GM23338 (cell line): ENCODE results near the gene R3HDM2. TPM values are rescaled to one million over a fixed set of nuclear protein-coding genes. Genes with fewer than 3 reads are reported as not detected.
"Not testable (repeated sequence)": the region's sequence is repeated elsewhere in the genome, so short reads cannot be mapped to it uniquely, and the experiment has no call there.

Experiments used
- ATAC-seq: fragments of 200-7000 bp; cut with Tn5 transposase; 3 replicates; pipeline ENCODE4 v1.9.1; 2020
- DNase-seq: peaks from one replicate; pipeline ENCODE4 v3.0.0-alpha.2; 2015; ENCODE audit warnings: low spot score
- H2AFZ ChIP-seq: fragments of 200-600 bp; sonication (generic); 2 replicates; pipeline ENCODE4 v1.8.0; 2016; ENCODE audit warnings: antibody characterized with exemption, mild to moderate bottlenecking, moderate library complexity
- H3F3A ChIP-seq: fragments of 200-600 bp; sonication (generic); replicated peaks from 2 replicates; pipeline ENCODE4 v1.8.0; 2017; ENCODE audit warnings: antibody characterized with exemption, mixed run types, low read depth
- H3K27ac ChIP-seq: fragments of 200-600 bp; sonication (generic); 2 replicates; pipeline ENCODE4 v1.6.1; 2016; ENCODE audit warnings: low read depth
- H3K27me3 ChIP-seq: fragments of 200-600 bp; sonication (generic); 2 replicates; pipeline ENCODE4 v1.8.0; 2016; ENCODE audit warnings: mild to moderate bottlenecking, mixed run types, moderate library complexity; ENCODE audit not compliant: insufficient read depth
- H3K36me3 ChIP-seq: fragments of 200-600 bp; sonication (generic); 2 replicates; pipeline ENCODE4 v1.8.0; 2016; ENCODE audit warnings: mild to moderate bottlenecking; ENCODE audit not compliant: insufficient read depth
- H3K4me1 ChIP-seq: fragments of 200-600 bp; sonication (generic); 2 replicates; pipeline ENCODE4 v1.8.0; 2016; ENCODE audit warnings: mild to moderate bottlenecking, moderate library complexity; ENCODE audit not compliant: insufficient read depth
- H3K4me2 ChIP-seq: fragments of 200-600 bp; sonication (generic); 2 replicates; pipeline ENCODE4 v1.7.1; 2017; ENCODE audit warnings: mixed run types
- H3K4me3 ChIP-seq: fragments of 200-600 bp; sonication (generic); 2 replicates; pipeline ENCODE4 v1.6.1; 2016; ENCODE audit warnings: mixed run types
- H3K79me2 ChIP-seq: fragments of 200-600 bp; sonication (generic); replicated peaks from 2 replicates; pipeline ENCODE4 v1.8.0; 2017; ENCODE audit warnings: mild to moderate bottlenecking; ENCODE audit not compliant: insufficient read depth
- H3K9me2 ChIP-seq: fragments of 200-600 bp; sonication (generic); 2 replicates; pipeline ENCODE4 v1.8.0; 2017; ENCODE audit not compliant: insufficient read depth
- H4K20me1 ChIP-seq: fragments of 200-600 bp; sonication (generic); replicated peaks from 2 replicates; pipeline ENCODE4 v1.8.0; 2017; ENCODE audit warnings: mild to moderate bottlenecking; ENCODE audit not compliant: insufficient read depth
- H3K27ac Mint-ChIP-seq: 2 replicates; pipeline ENCODE4 v1.8.0; 2020; ENCODE audit warnings: inconsistent platforms, mild to moderate bottlenecking, moderate library complexity, mixed read lengths
- H3K27me3 Mint-ChIP-seq: 3 replicates; pipeline ENCODE4 v1.8.0; 2022; ENCODE audit warnings: low read depth, mild to moderate bottlenecking, moderate library complexity, mixed read lengths, inconsistent platforms; ENCODE audit not compliant: insufficient read depth, poor library complexity
- H3K36me3 Mint-ChIP-seq: 3 replicates; pipeline ENCODE4 v1.8.0; 2021; ENCODE audit warnings: low read depth, mild to moderate bottlenecking, inconsistent platforms, moderate library complexity, mixed read lengths
- H3K4me1 Mint-ChIP-seq: 3 replicates; pipeline ENCODE4 v1.8.0; 2020; ENCODE audit warnings: mild to moderate bottlenecking, inconsistent platforms, mixed read lengths
- H3K4me3 Mint-ChIP-seq: 3 replicates; pipeline ENCODE4 v1.8.0; 2021; ENCODE audit warnings: moderate library complexity, mild to moderate bottlenecking, inconsistent platforms, mixed read lengths
- H3K9me3 Mint-ChIP-seq: 3 replicates; pipeline ENCODE4 v1.8.0; 2020; ENCODE audit warnings: moderate library complexity, mild to moderate bottlenecking, inconsistent platforms, mixed read lengths
- CREB1 ChIP-seq: fragments of 250-450 bp; sonication (Bioruptor Pico); IDR thresholded peaks from 2 replicates; pipeline ENCODE4 v1.5.0; 2020; ENCODE audit warnings: low read depth, mild to moderate bottlenecking, moderate library complexity
- ETS1 ChIP-seq: IDR thresholded peaks from 2 replicates; pipeline ENCODE4 v1.6.1; 2016; ENCODE audit warnings: antibody characterized with exemption
- EZH2 ChIP-seq: fragments of 200-600 bp; sonication (generic); IDR thresholded peaks from one replicate; pipeline ENCODE4 v1.8.0; 2017; ENCODE audit warnings: antibody characterized with exemption, mild to moderate bottlenecking, low read depth; ENCODE audit not compliant: unreplicated experiment
- EZH2phosphoT487 ChIP-seq: fragments of 200-600 bp; sonication (generic); IDR thresholded peaks from one replicate; pipeline ENCODE4 v1.8.1; 2018; ENCODE audit warnings: antibody characterized with exemption; ENCODE audit not compliant: unreplicated experiment
- JUNB ChIP-seq: IDR thresholded peaks from one replicate; pipeline ENCODE4 v1.6.1; 2016; ENCODE audit warnings: antibody characterized with exemption; ENCODE audit not compliant: unreplicated experiment
- NANOG ChIP-seq: IDR thresholded peaks from 2 replicates; pipeline ENCODE4 v1.6.1; 2016; ENCODE audit warnings: antibody characterized with exemption, borderline replicate concordance
- STAT1 ChIP-seq: IDR thresholded peaks from one replicate; pipeline ENCODE4 v1.6.1; 2016; ENCODE audit warnings: antibody characterized with exemption; ENCODE audit not compliant: unreplicated experiment
- ZNF114 ChIP-seq: fragments of 250-450 bp; sonication (Bioruptor Pico); IDR thresholded peaks from 2 replicates; pipeline ENCODE4 v1.5.0; 2020; ENCODE audit warnings: mild to moderate bottlenecking, moderate library complexity
- ZNF331 ChIP-seq: fragments of 250-450 bp; sonication (Bioruptor Pico); IDR thresholded peaks from 2 replicates; pipeline ENCODE4 v1.5.0; 2020; ENCODE audit warnings: low read depth, mild to moderate bottlenecking, moderate library complexity
- polyA plus RNA-seq: library from polyadenylated mRNA; unstranded; fragments of >200 nt; fragmentation: Nextera tagmentation; extraction: Ambion mirVana; gene quantifications from 2 replicates; pipeline ENCODE4 v1.2.1, GENCODE V29; 2016
- total RNA-seq: library from RNA; depleted of rRNA; stranded (reverse); fragments of >200 nt; shearing (Covaris generic); gene quantifications from 2 replicates; pipeline ENCODE4 v1.2.3, GENCODE V29; 2014
- TF ChIP-seq, protein P1 (sequence below): IDR thresholded peaks from one replicate; pipeline ENCODE4 v1.6.1; 2018; ENCODE audit warnings: antibody characterized with exemption; ENCODE audit not compliant: unreplicated experiment
- TF ChIP-seq, protein P2 (sequence below), 2 experiments: fragments of 200-600 bp in 1 of 2; sonication (generic) in 1 of 2; conservative IDR thresholded peaks; 2 replicates each; pipeline versions ENCODE4 v1.5.1 to v1.6.1; 2016 to 2017; ENCODE audit warnings: antibody characterized with exemption in 2 of 2, low read depth in 2 of 2, mild to moderate bottlenecking in 2 of 2, moderate library complexity in 1 of 2

R3HDM2 gene
- total and polyA plus RNA-seq, 2 experiments from 2014 or later = 9.6 to 19.6 TPM

DNA sequence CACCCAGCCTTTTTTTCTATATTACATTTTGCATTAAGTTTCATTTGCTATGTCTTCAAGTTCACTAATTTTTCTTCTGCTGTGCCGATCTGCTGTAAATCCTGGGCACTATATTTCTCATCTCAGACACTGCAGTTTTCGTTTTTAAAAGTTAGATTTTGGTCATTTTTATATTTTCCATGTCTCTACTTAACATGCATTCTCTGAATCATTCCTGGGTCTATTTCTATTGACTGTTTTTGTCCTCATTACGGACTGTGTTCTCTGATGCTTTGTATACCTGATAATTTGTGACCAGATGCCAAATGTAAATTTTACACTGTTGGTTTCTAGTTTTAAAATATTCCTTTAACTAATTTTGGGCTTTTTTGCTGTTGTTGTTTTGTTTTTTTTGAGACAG is 64.5 kb downstream of the R3HDM2 start (continued):
- TF ChIP-seq, protein P1, sequence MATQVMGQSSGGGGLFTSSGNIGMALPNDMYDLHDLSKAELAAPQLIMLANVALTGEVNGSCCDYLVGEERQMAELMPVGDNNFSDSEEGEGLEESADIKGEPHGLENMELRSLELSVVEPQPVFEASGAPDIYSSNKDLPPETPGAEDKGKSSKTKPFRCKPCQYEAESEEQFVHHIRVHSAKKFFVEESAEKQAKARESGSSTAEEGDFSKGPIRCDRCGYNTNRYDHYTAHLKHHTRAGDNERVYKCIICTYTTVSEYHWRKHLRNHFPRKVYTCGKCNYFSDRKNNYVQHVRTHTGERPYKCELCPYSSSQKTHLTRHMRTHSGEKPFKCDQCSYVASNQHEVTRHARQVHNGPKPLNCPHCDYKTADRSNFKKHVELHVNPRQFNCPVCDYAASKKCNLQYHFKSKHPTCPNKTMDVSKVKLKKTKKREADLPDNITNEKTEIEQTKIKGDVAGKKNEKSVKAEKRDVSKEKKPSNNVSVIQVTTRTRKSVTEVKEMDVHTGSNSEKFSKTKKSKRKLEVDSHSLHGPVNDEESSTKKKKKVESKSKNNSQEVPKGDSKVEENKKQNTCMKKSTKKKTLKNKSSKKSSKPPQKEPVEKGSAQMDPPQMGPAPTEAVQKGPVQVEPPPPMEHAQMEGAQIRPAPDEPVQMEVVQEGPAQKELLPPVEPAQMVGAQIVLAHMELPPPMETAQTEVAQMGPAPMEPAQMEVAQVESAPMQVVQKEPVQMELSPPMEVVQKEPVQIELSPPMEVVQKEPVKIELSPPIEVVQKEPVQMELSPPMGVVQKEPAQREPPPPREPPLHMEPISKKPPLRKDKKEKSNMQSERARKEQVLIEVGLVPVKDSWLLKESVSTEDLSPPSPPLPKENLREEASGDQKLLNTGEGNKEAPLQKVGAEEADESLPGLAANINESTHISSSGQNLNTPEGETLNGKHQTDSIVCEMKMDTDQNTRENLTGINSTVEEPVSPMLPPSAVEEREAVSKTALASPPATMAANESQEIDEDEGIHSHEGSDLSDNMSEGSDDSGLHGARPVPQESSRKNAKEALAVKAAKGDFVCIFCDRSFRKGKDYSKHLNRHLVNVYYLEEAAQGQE = no peak
- no peak for TF ChIP-seq ZNF331 (CRISPR knock-in tag)

DNA sequence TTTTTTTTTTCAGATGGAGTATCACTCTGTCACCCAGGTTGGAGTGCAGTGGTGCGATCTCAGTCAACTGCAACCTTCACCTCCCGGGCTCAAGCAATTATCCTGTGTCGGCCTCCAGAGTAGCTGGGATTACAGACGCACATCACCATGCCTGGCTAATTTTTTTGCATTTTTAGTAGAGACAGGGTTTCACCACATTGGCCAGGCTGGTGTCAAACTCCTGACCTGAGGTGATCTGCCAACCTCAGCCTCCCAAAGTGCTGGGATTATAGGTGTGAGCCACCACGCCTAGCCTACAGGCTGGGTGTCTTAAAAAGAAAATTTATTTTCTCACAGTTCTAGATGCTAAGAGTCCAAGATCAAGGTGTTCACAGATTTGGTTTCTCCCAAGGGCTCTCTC is 66.7 kb downstream of the R3HDM2 start:
- not testable (repeated sequence) for H3K27ac ChIP-seq, H3K36me3 ChIP-seq, H3K27me3 ChIP-seq, H3K27me3 Mint-ChIP-seq, DNase-seq, H3K4me1 ChIP-seq, H3K4me1 Mint-ChIP-seq, H3F3A ChIP-seq, H3K27ac Mint-ChIP-seq, H2AFZ ChIP-seq, H3K79me2 ChIP-seq, ATAC-seq, H4K20me1 ChIP-seq, H3K9me2 ChIP-seq, H3K4me3 Mint-ChIP-seq, H3K4me3 ChIP-seq, H3K4me2 ChIP-seq
- peaks cover 16% of the 10 kb centered on the region for H3K36me3 Mint-ChIP-seq
- peaks cover 16% of the 10 kb centered on the region for H3K9me3 Mint-ChIP-seq

DNA sequence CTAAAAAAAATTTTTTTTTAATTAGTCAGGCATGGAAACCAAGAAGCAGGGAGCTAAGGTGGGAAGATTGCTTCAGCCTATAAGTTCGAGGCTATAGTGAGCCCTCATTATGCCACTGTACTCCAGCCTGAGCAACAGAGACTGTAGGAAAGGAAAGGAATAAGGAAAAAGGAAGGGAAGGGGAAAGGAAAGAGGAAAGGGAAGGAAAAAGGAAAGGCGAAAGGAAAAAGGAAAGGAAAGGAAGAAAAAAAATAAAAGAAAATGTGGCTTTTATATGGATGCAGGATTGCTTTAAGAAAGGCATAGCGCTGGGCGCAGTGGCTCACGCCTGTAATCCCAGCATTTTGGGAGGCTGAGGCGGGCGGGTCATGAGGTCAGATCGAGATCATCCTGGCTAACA is 70.4 kb downstream of the R3HDM2 start:
- Histone ChIP-seq H4K20me1 (no peaks in the 10 kb centered on the region), H3K4me2 (no peak overlapping the region), H3K79me2 (no peaks in the 10 kb centered on the region), H3K4me3 (no peak overlapping the region), H3K4me1 (no peaks in the 10 kb centered on the region), H2AFZ (no peak overlapping the region), H3K27ac (no peak overlapping the region), H3F3A (no peaks in the 10 kb centered on the region), H3K36me3 (no peaks in the 10 kb centered on the region), H3K9me2 (no peaks in the 10 kb centered on the region), H3K27me3 (no peaks in the 10 kb centered on the region)
- peaks cover 5% of the 10 kb centered on the region for H3K27me3 Mint-ChIP-seq
- H3K9me3 Mint-ChIP-seq = no peaks in the 10 kb centered on the region
- DNase-seq (no peak), ATAC-seq (no peak)
- H3K4me1 Mint-ChIP-seq = no peaks in the 10 kb centered on the region
- no peaks in the 10 kb centered on the region; the same call in 2 of the 3 replicates for H3K36me3 Mint-ChIP-seq
- no peak overlapping the region for H3K4me3 Mint-ChIP-seq
- H3K27ac Mint-ChIP-seq = no peak overlapping the region
- TF ChIP-seq, protein P1 = no peak
- TF ChIP-seq EZH2 (no peak), ZNF114 (CRISPR knock-in tag) (no peak), EZH2phosphoT487 (no peak), JUNB (no peak), NANOG (no peak), STAT1 (no peak), ETS1 (no peak), ZNF331 (CRISPR knock-in tag) (no peak), CREB1 (CRISPR knock-in tag) (no peak)
- TF ChIP-seq, protein P2, sequence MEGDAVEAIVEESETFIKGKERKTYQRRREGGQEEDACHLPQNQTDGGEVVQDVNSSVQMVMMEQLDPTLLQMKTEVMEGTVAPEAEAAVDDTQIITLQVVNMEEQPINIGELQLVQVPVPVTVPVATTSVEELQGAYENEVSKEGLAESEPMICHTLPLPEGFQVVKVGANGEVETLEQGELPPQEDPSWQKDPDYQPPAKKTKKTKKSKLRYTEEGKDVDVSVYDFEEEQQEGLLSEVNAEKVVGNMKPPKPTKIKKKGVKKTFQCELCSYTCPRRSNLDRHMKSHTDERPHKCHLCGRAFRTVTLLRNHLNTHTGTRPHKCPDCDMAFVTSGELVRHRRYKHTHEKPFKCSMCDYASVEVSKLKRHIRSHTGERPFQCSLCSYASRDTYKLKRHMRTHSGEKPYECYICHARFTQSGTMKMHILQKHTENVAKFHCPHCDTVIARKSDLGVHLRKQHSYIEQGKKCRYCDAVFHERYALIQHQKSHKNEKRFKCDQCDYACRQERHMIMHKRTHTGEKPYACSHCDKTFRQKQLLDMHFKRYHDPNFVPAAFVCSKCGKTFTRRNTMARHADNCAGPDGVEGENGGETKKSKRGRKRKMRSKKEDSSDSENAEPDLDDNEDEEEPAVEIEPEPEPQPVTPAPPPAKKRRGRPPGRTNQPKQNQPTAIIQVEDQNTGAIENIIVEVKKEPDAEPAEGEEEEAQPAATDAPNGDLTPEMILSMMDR (conservative IDR thresholded peaks at IDR 0.05; ENCODE audit: low read depth in 2 of 2) = no peak
